ENCODE measurements around the gene FBXL17.

DNA sequence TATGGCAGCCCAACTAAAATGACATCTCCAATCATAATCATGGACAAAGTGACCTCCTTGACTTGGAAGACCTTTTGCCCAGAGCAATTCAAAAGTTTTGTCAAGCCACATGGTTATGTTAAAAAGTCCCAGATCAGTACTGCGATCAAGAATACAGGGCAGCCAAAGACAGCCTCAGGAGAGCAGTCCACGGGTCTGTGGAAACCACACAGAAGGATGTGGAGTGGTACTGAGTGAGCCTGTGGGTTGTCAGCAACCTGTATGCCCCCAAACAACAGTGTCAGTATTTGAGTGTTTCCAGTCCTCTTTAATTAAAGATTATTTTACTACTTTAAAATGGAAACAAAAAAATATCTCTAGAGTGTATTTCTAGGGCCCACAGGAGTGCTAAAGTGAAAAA, 365.8 kb downstream of the FBXL17 start:
- TF ChIP-seq, protein P1, sequence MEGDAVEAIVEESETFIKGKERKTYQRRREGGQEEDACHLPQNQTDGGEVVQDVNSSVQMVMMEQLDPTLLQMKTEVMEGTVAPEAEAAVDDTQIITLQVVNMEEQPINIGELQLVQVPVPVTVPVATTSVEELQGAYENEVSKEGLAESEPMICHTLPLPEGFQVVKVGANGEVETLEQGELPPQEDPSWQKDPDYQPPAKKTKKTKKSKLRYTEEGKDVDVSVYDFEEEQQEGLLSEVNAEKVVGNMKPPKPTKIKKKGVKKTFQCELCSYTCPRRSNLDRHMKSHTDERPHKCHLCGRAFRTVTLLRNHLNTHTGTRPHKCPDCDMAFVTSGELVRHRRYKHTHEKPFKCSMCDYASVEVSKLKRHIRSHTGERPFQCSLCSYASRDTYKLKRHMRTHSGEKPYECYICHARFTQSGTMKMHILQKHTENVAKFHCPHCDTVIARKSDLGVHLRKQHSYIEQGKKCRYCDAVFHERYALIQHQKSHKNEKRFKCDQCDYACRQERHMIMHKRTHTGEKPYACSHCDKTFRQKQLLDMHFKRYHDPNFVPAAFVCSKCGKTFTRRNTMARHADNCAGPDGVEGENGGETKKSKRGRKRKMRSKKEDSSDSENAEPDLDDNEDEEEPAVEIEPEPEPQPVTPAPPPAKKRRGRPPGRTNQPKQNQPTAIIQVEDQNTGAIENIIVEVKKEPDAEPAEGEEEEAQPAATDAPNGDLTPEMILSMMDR (IDR thresholded peaks at IDR 0.05), result no peak
- TF ChIP-seq POLR2AphosphoS5 (IDR thresholded peaks at IDR 0.05), result no peak
- no peak for TF ChIP-seq EP300 (IDR thresholded peaks at IDR 0.05)
- TF ChIP-seq POLR2A (IDR thresholded peaks at IDR 0.05; ENCODE audit: low read depth), result no peak

Data from esophagus muscularis mucosa (tissue), 4 donors.